HEK293 (cell line): ENCODE measurements around the gene MAD2L2.

Source experiments
- ZNF239 ChIP-seq: fragments of 450-650 bp; formaldehyde crosslinking; IDR thresholded peaks from 2 replicates; pipeline ENCODE4 v1.5.1; 2016; ENCODE audit warnings: missing biosample characterization, missing genetic modification characterization
- ZNF280C ChIP-seq: fragments of 450-650 bp; formaldehyde crosslinking; IDR thresholded peaks from 2 replicates; pipeline ENCODE4 v1.5.1; 2016; ENCODE audit warnings: missing biosample characterization, missing genetic modification characterization
- TF ChIP-seq, protein P1 (sequence below): fragments of 450-650 bp; formaldehyde crosslinking; IDR thresholded peaks from 2 replicates; pipeline ENCODE4 v1.5.1; 2016; ENCODE audit warnings: missing biosample characterization, missing genetic modification characterization
- TF ChIP-seq, protein P2 (sequence below): fragments of 450-650 bp; formaldehyde crosslinking; IDR thresholded peaks from 2 replicates; pipeline ENCODE4 v1.5.1; 2016; ENCODE audit warnings: missing biosample characterization, missing genetic modification characterization

GRCh38 chr1:11628767-11629166, 52.2 kb downstream of the MAD2L2 start:
- TF ChIP-seq ZNF239 (no peak), ZNF280C (no peak)
- TF ChIP-seq, protein P1, sequence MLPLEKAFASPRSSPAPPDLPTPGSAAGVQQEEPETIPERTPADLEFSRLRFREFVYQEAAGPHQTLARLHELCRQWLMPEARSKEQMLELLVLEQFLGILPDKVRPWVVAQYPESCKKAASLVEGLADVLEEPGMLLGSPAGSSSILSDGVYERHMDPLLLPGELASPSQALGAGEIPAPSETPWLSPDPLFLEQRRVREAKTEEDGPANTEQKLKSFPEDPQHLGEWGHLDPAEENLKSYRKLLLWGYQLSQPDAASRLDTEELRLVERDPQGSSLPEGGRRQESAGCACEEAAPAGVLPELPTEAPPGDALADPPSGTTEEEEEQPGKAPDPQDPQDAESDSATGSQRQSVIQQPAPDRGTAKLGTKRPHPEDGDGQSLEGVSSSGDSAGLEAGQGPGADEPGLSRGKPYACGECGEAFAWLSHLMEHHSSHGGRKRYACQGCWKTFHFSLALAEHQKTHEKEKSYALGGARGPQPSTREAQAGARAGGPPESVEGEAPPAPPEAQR (tag by site-specific recombination), result no peak
- TF ChIP-seq, protein P2, sequence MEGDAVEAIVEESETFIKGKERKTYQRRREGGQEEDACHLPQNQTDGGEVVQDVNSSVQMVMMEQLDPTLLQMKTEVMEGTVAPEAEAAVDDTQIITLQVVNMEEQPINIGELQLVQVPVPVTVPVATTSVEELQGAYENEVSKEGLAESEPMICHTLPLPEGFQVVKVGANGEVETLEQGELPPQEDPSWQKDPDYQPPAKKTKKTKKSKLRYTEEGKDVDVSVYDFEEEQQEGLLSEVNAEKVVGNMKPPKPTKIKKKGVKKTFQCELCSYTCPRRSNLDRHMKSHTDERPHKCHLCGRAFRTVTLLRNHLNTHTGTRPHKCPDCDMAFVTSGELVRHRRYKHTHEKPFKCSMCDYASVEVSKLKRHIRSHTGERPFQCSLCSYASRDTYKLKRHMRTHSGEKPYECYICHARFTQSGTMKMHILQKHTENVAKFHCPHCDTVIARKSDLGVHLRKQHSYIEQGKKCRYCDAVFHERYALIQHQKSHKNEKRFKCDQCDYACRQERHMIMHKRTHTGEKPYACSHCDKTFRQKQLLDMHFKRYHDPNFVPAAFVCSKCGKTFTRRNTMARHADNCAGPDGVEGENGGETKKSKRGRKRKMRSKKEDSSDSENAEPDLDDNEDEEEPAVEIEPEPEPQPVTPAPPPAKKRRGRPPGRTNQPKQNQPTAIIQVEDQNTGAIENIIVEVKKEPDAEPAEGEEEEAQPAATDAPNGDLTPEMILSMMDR (tag by site-specific recombination), result no peak
